ENCODE data around the gene TFCP2L1.

- no peak for TF ChIP-seq GATA2 (IDR thresholded peaks at IDR 0.05; ENCODE audit: low read depth, low read length)
- TF ChIP-seq GATA3 (IDR thresholded peaks at IDR 0.05; ENCODE audit: low read depth, low read length), result no peak
Observed at GRCh38 chr2:121283670-121284462, 1.1 kb downstream of the TFCP2L1 start.
